Endothelial cell (in vitro differentiated cells): ENCODE data around the gene CASZ1. TPM values are rescaled to one million over a fixed set of nuclear protein-coding genes. Genes with fewer than 3 reads are reported as not detected.

Experiments
- DNase-seq: peaks from one replicate; pipeline ENCODE4 v3.0.0; 2021; ENCODE audit warnings: low spot score
- H3K27ac Mint-ChIP-seq: one replicate; pipeline ENCODE4 v1.8.0; 2021; ENCODE audit warnings: mixed read lengths, inconsistent platforms; ENCODE audit not compliant: unreplicated experiment
- H3K27me3 Mint-ChIP-seq: one replicate; pipeline ENCODE4 v1.8.0; 2021; ENCODE audit warnings: mild to moderate bottlenecking, moderate library complexity, mixed read lengths, inconsistent platforms; ENCODE audit not compliant: unreplicated experiment
- H3K36me3 Mint-ChIP-seq: one replicate; pipeline ENCODE4 v1.8.0; 2021; ENCODE audit warnings: mild to moderate bottlenecking, low read depth, mixed read lengths, inconsistent platforms; ENCODE audit not compliant: unreplicated experiment
- H3K4me1 Mint-ChIP-seq: one replicate; pipeline ENCODE4 v1.8.0; 2021; ENCODE audit warnings: mild to moderate bottlenecking, mixed read lengths, inconsistent platforms; ENCODE audit not compliant: unreplicated experiment
- H3K4me3 Mint-ChIP-seq: one replicate; pipeline ENCODE4 v1.8.0; 2021; ENCODE audit warnings: mild to moderate bottlenecking, mixed read lengths, inconsistent platforms; ENCODE audit not compliant: unreplicated experiment
- H3K9me3 Mint-ChIP-seq: one replicate; pipeline ENCODE4 v1.8.0; 2021; ENCODE audit warnings: mixed read lengths, inconsistent platforms; ENCODE audit not compliant: unreplicated experiment
- CTCF ChIP-seq: fragments of 200-600 bp; sonication (generic); IDR thresholded peaks from one replicate; pipeline ENCODE4 v1.5.0; 2021; ENCODE audit warnings: antibody characterized with exemption; ENCODE audit not compliant: unreplicated experiment
- total RNA-seq: library from RNA; stranded (reverse); fragmentation: NEBNext Ultra II Directional; extraction: Animal tissue kit (Norgen Biotek cat#: 25700); gene quantifications from one replicate; pipeline ENCODE4 v1.2.1, GENCODE V29; 2021; ENCODE audit not compliant: unreplicated experiment

The CASZ1 gene
- total RNA-seq, 1 donor from 2014 or later = 6.3 TPM

GRCh38 chr1:10624256-10625050, 172.0 kb downstream of the CASZ1 start:
- no peak overlapping the region for H3K27ac Mint-ChIP-seq
- H3K36me3 Mint-ChIP-seq = peaks cover 13% of the 10 kb centered on the region

GRCh38 chr1:10623686-10624145, 172.7 kb downstream of the CASZ1 start:
- Mint-ChIP-seq H3K36me3 (peaks cover 13% of the 10 kb centered on the region), H3K9me3 (no peaks in the 10 kb centered on the region), H3K27me3 (peaks cover 7% of the 10 kb centered on the region), H3K27ac (no peak overlapping the region), H3K4me3 (no peak overlapping the region), H3K4me1 (no peaks in the 10 kb centered on the region)
- no peak for DNase-seq
- no peak for TF ChIP-seq CTCF

More at GRCh38 chr1:10624256-10625050, 172.0 kb downstream of the CASZ1 start:
- TF ChIP-seq CTCF = no peak
- Mint-ChIP-seq H3K4me3 (no peak overlapping the region), H3K27me3 (peaks cover 7% of the 10 kb centered on the region), H3K9me3 (no peaks in the 10 kb centered on the region), H3K4me1 (no peaks in the 10 kb centered on the region)
- no peak for DNase-seq

- Mint-ChIP-seq H3K9me3 (no peaks in the 10 kb centered on the region), H3K4me1 (no peaks in the 10 kb centered on the region), H3K27ac (no peak overlapping the region), H3K4me3 (no peak overlapping the region), H3K36me3 (peaks cover 8% of the 10 kb centered on the region), H3K27me3 (peaks cover 5% of the 10 kb centered on the region)
- no peak for TF ChIP-seq CTCF
- DNase-seq = no peak
Measured at GRCh38 chr1:10622910-10623685, 173.3 kb downstream of the CASZ1 start.

GRCh38 chr1:10621906-10622305, 174.5 kb downstream of the CASZ1 start:
- Mint-ChIP-seq H3K9me3 (no peaks in the 10 kb centered on the region), H3K36me3 (peaks cover 8% of the 10 kb centered on the region), H3K4me1 (no peaks in the 10 kb centered on the region), H3K4me3 (no peak overlapping the region), H3K27ac (no peak overlapping the region), H3K27me3 (peaks cover 5% of the 10 kb centered on the region)
- no peak for TF ChIP-seq CTCF
- DNase-seq = no peak
